ENCODE data around the gene FBXL16. TPM values are rescaled to one million over a fixed set of nuclear protein-coding genes. Genes with fewer than 3 reads are reported as not detected.
"Not testable (repeated sequence)": the region's sequence is repeated elsewhere in the genome, so short reads cannot be mapped to it uniquely, and the experiment has no call there.

Gene FBXL16
- total and polyA plus RNA-seq, 9 of the 15 experiments (the other 6 are each of a cell fraction or from before 2014, with no cell fraction given), result 0.21 to 8.2 (median 1.7) TPM

GRCh38 chr16:714079-714478 is 8.5 kb upstream of the FBXL16 start:
- peak overlapping the region; percentile 68 for H2AFZ ChIP-seq (ENCODE audit: low read depth, low read length)
- no peak overlapping the region for H3K9ac ChIP-seq (ENCODE audit: insufficient read depth in 1 of 2, low read depth in 2 of 2, low read length in 2 of 2)
- H3K4me3 ChIP-seq, result no peak overlapping the region
- DNase-seq (ENCODE audit: extremely low read depth in 1 of 4, low spot score in 3 of 4) (no peak), FAIRE-seq (no peak), ATAC-seq (no peak)
- H3K36me3 ChIP-seq (ENCODE audit: control insufficient read depth, insufficient read depth, low read length), result peaks cover 19% of the 10 kb centered on the region; the same call in 2 of the 3 replicates
- H3K9me3 ChIP-seq (replicated peaks; ENCODE audit: control insufficient read depth, insufficient read depth, low read depth, low read length), result no peaks in the 10 kb centered on the region
- H3K4me2 ChIP-seq (ENCODE audit: insufficient read depth, low read length), result no peak overlapping the region
- intact Hi-C loops (cut with micrococcal nuclease), result loop anchor here (2.0 to 5.0 kb wide), 2 partner anchors 15 to 93 kb away; no protein-coding TSS in a partner anchor
- BruUV-seq (replicated peaks), result no TSS peak
- H3K4me1 ChIP-seq (replicated peaks in 1 of 2; ENCODE audit: control insufficient read depth in 2 of 2, insufficient read depth in 2 of 2, low read length in 2 of 2), result peaks cover 8 to 81% of the 10 kb centered on the region in 2 experiments; a peak in 4 of 5 replicates
- TF ChIP-seq SPI1 (IDR thresholded peaks at IDR 0.05; ENCODE audit: borderline replicate concordance, low read depth, low read length) (0 out of 2 replicates have a peak, but pooled peaks have one; percentile 13), MAFK (IDR thresholded peaks at IDR 0.05; ENCODE audit: low read length) (no peak)
- peaks cover 9% of the 10 kb centered on the region; the same call in 1 of the 2 replicates for H4K20me1 ChIP-seq (replicated peaks; ENCODE audit: control insufficient read depth, insufficient read depth, low read length)
- ChIA-PET CTCF (ENCODE audit: low intra/inter-chr PET ratio) (no interaction called here), POLR2A (no interaction called here)
- WGBS (ENCODE audit: insufficient coverage, low coverage, missing lambda C conversion rate), result 83% methylated on average over 9 of the region's 11 CpGs
- H3K27me3 ChIP-seq (ENCODE audit: control insufficient read depth in 2 of 2, insufficient read depth in 2 of 2, low read length in 2 of 2), result no peaks in the 10 kb centered on the region
- H3K27ac ChIP-seq (ENCODE audit: extremely low read depth, low read depth, low read length), result no peak overlapping the region
- H3K9me1 ChIP-seq (ENCODE audit: control insufficient read depth, insufficient read depth, low read length), result peaks cover 1% of the 10 kb centered on the region
- H3K79me2 ChIP-seq (ENCODE audit: control insufficient read depth, insufficient read depth, low read length), result peaks cover 14% of the 10 kb centered on the region
- in situ Hi-C loops (cut with MboI), result loop anchor here (5.0 to 10.0 kb wide), 2 partner anchors 73 to 341 kb away; partner anchors contain the start of genes CHTF18 and RPUSD1

GRCh38 chr16:712740-713250 is 7.2 kb upstream of the FBXL16 start:
- CTCF ChIA-PET (ENCODE audit: low intra/inter-chr PET ratio), result interaction anchor here (0.6 to 4.5 kb wide), 4 partner anchors 30 to 390 kb away, joined by 4 to 73 read pairs (median 10); no protein-coding TSS in a partner anchor
- not testable (repeated sequence) for H3K9ac ChIP-seq (ENCODE audit: insufficient read depth in 1 of 2, low read depth in 2 of 2, low read length in 2 of 2); H3K36me3 ChIP-seq (ENCODE audit: control insufficient read depth, insufficient read depth, low read length); H3K4me2 ChIP-seq (ENCODE audit: insufficient read depth, low read length); H3K9me3 ChIP-seq (replicated peaks; ENCODE audit: control insufficient read depth, insufficient read depth, low read depth, low read length); BruUV-seq (replicated peaks); H3K9me1 ChIP-seq (ENCODE audit: control insufficient read depth, insufficient read depth, low read length); H3K27me3 ChIP-seq (ENCODE audit: control insufficient read depth in 2 of 2, insufficient read depth in 2 of 2, low read length in 2 of 2); H3K4me3 ChIP-seq; H2AFZ ChIP-seq (ENCODE audit: low read depth, low read length); H3K27ac ChIP-seq (ENCODE audit: extremely low read depth, low read depth, low read length)
- Histone ChIP-seq H3K79me2 (ENCODE audit: control insufficient read depth, insufficient read depth, low read length) (peaks cover 12% of the 10 kb centered on the region), H3K4me1 (replicated peaks in 1 of 2; ENCODE audit: control insufficient read depth in 2 of 2, insufficient read depth in 2 of 2, low read length in 2 of 2) (peaks cover 7 to 69% of the 10 kb centered on the region in 2 experiments; a peak in 3 of 5 replicates), H4K20me1 (replicated peaks; ENCODE audit: control insufficient read depth, insufficient read depth, low read length) (peaks cover 20% of the 10 kb centered on the region; the same call in 1 of the 2 replicates)
- FAIRE-seq (peak; percentile 96), DNase-seq (ENCODE audit: extremely low read depth in 1 of 4, low spot score in 3 of 4) (peak in 2 of 4 experiments; percentile 46 to 85), ATAC-seq (peak; percentile 29)
- 27% methylated on average over 13 of the region's 13 CpGs for WGBS (ENCODE audit: insufficient coverage, low coverage, missing lambda C conversion rate)
- intact Hi-C loops (cut with micrococcal nuclease), result loop anchor here (5.0 kb wide), 1 partner anchor 95 kb away; no protein-coding TSS in a partner anchor
- POLR2A ChIA-PET, result interaction anchor here (0.7 to 1.2 kb wide), 3 partner anchors 8 to 94 kb away, joined by 3 read pairs; partner anchors contain the start of gene ANTKMT
- in situ Hi-C loops (cut with MboI), result loop anchor here (5.0 to 10.0 kb wide), 2 partner anchors 75 to 342 kb away; partner anchors contain the start of genes CHTF18 and RPUSD1
- 0 out of 2 replicates have a peak, but pooled peaks have one; percentile 28 for TF ChIP-seq PHF21A (IDR thresholded peaks at IDR 0.05; ENCODE audit: borderline replicate concordance, low read depth)
- 0 out of 2 replicates have a peak, but pooled peaks have one; percentile 23 for TF ChIP-seq L3MBTL2 (IDR thresholded peaks at IDR 0.05)
- peak; percentile 82; the same call in 1 of the 2 replicates for TF ChIP-seq KLF13 (tag; IDR thresholded peaks at IDR 0.05; ENCODE audit: borderline replicate concordance, low read depth)

Measured in K562 (cell line).